Fibroblast of pulmonary artery (primary cell): ENCODE results near the gene UBD.

Experiments
- DNase-seq: peaks from one replicate; pipeline ENCODE4 v3.0.0-alpha.2; 2010; ENCODE audit warnings: low read depth
- H3K4me3 ChIP-seq: replicated peaks from 2 replicates; pipeline ENCODE4 v1.5.1; 2011; ENCODE audit warnings: low read depth, mild to moderate bottlenecking, control low read depth, low read length, moderate library complexity
- TF ChIP-seq, protein P1 (sequence below): IDR thresholded peaks from 2 replicates; pipeline ENCODE4 v1.5.1; 2011; ENCODE audit warnings: mild to moderate bottlenecking, control low read depth, low read length, inconsistent platforms; ENCODE audit errors: missing control alignments

Gene UBD

GRCh38 chr6:29519291-29520010, 40.1 kb downstream of the UBD start:
- TF ChIP-seq, protein P1, sequence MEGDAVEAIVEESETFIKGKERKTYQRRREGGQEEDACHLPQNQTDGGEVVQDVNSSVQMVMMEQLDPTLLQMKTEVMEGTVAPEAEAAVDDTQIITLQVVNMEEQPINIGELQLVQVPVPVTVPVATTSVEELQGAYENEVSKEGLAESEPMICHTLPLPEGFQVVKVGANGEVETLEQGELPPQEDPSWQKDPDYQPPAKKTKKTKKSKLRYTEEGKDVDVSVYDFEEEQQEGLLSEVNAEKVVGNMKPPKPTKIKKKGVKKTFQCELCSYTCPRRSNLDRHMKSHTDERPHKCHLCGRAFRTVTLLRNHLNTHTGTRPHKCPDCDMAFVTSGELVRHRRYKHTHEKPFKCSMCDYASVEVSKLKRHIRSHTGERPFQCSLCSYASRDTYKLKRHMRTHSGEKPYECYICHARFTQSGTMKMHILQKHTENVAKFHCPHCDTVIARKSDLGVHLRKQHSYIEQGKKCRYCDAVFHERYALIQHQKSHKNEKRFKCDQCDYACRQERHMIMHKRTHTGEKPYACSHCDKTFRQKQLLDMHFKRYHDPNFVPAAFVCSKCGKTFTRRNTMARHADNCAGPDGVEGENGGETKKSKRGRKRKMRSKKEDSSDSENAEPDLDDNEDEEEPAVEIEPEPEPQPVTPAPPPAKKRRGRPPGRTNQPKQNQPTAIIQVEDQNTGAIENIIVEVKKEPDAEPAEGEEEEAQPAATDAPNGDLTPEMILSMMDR = no peak
- no peak for DNase-seq
- H3K4me3 ChIP-seq = no peak overlapping the region

DNA sequence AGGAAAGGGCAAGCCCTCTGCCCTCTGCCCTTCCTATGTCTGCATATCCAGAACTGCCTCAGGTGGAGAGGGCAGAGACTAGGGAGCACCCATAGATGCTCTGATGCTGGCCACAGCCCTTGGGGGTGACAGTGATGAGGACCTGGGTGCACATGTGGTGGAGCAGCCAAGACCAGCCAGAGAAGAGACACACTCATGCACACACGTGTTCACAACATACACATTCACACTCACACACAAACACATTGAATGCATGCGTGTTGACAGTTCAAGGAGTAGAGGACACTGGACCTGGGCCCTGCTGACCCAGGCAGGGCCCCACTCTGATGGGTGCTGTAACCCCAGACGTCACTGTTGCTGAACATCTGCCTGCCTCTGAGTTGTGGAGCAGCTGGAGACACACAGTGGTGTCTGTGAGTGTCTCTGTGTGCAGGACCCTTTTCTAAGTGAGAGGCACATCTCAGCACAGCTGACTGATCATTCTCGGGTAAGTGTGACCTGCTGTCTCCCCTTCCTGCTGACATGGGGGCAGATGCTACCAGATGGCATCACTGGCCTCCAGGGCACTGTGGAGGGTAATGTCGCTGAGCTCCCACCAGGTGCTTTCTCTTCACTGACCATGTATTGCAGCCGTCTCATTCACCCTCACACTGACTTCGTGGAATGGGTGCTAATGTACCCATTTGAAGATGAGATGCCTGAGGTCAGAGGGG, 41.6 kb downstream of the UBD start:
- DNase-seq = no peak
- no peak overlapping the region for H3K4me3 ChIP-seq
- TF ChIP-seq, protein P1 = no peak

DNA sequence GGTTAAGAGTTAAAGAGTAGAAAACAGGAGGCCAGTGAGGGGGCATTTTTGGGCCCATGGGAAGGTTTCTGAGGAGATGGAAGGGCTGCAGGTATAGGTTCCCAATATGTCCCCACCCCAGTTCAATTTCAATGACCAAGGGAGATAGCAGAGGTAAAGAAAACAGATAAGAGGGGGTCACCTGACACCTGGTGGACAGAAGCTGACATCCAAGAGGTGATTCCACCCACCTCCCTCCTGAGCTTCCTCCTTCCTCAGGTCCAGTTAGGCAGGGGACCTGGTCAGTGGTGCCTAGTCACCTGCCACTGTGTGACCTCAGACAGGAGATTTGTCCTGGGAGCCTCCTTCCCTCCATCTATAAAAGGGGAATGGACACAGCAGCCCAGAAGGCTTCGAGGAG, 42.3 kb downstream of the UBD start:
- no peak for DNase-seq
- H3K4me3 ChIP-seq = no peak overlapping the region
- TF ChIP-seq, protein P1 = no peak

- no peak overlapping the region for H3K4me3 ChIP-seq
- TF ChIP-seq, protein P1 = no peak
- DNase-seq = peak; percentile 7
Measured at GRCh38 chr6:29516108-29516507, 43.4 kb downstream of the UBD start.

DNA sequence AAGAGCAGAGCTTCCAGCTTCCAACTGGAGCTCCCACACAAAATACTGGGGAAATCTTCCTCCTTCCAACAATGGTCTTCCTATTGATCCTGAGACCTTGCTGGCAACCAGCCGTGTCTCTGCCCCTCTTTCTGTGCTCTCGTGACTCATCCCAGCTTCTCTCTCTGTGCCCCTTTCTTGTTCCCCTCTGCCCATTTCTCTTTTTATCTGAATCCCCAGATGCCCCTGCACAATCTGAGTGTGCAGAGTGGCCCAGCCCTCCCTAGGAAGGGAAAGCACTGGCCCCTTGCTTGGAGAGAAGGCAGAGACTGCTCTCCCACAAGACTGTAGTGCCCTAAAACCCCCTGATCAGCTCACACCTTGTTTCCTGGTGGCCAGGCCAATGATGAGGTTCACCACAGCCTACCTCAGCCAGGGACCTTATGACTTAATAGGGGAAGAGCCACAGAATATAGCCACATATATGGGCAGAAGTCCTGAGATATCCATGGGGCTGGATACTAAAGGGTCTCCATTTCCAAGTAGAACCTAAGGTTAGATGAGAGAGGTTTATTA, 48.7 kb downstream of the UBD start:
- TF ChIP-seq, protein P1 = no peak
- no peak overlapping the region for H3K4me3 ChIP-seq
- DNase-seq = no peak

DNA sequence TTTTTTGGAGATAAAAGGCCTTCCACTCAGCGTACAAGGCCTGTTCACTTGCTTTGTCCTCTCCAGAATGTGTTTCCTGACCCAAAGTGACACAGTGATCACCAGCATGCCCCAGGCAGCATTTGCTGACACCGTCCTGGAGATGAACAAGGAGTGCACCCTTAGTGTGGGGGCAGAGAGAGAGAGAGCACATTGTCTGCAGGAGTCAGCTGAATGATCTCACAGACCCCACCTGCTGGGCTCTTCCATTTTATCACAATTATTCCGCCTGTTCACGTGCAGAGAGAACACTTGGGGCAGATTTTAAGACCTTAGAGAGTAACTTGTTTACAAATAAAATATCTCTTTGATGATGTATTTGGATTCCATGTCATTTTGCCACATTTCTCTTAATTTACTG, 49.3 kb downstream of the UBD start:
- no peak overlapping the region for H3K4me3 ChIP-seq
- no peak for DNase-seq
- TF ChIP-seq, protein P1 = no peak
